Retinal pigment epithelial cell (primary cell): ENCODE results near the gene LIMK1.

Experiments used
- DNase-seq: peaks from one replicate; pipeline ENCODE4 v3.0.0-alpha.2; 2010; ENCODE audit warnings: low read depth
- H3K4me3 ChIP-seq: 2 replicates; pipeline ENCODE4 v1.5.1; 2011; ENCODE audit warnings: mild to moderate bottlenecking, low read length, control low read depth, moderate library complexity
- TF ChIP-seq, protein P1 (sequence below): conservative IDR thresholded peaks from 2 replicates; pipeline ENCODE4 v1.5.1; 2011; ENCODE audit warnings: low read depth, low read length, control low read depth, inconsistent platforms

Gene LIMK1

GRCh38 chr7:74049997-74050798 lies 33.4 kb upstream of the LIMK1 start:
- H3K4me3 ChIP-seq, result no peak overlapping the region
- DNase-seq, result no peak
- TF ChIP-seq, protein P1, sequence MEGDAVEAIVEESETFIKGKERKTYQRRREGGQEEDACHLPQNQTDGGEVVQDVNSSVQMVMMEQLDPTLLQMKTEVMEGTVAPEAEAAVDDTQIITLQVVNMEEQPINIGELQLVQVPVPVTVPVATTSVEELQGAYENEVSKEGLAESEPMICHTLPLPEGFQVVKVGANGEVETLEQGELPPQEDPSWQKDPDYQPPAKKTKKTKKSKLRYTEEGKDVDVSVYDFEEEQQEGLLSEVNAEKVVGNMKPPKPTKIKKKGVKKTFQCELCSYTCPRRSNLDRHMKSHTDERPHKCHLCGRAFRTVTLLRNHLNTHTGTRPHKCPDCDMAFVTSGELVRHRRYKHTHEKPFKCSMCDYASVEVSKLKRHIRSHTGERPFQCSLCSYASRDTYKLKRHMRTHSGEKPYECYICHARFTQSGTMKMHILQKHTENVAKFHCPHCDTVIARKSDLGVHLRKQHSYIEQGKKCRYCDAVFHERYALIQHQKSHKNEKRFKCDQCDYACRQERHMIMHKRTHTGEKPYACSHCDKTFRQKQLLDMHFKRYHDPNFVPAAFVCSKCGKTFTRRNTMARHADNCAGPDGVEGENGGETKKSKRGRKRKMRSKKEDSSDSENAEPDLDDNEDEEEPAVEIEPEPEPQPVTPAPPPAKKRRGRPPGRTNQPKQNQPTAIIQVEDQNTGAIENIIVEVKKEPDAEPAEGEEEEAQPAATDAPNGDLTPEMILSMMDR, result no peak

DNA sequence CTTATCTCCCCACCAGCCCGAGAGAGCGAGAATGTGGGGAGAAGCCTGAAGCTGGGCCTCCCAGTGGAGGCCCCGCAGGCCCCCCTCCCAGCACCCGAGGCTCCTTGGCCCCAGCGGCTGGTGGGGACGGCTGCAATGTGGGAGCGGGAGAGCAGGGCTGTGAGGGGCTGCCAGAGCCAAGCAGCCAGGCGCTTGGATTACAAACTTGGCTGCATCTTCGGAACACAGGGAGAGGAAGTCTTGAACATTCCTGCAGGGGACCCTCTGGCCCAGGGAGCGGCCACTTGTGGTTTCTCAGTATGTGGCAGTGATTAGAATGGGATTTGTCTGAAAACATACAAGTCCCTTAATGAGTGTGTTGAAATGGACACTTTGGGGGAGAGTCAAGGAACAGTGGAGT lies 32.4 kb upstream of the LIMK1 start:
- H3K4me3 ChIP-seq, result no peak overlapping the region
- DNase-seq, result peak; percentile 63
- TF ChIP-seq, protein P1, result peak; percentile 11

- H3K4me3 ChIP-seq, result no peak overlapping the region
- no peak for DNase-seq
- TF ChIP-seq, protein P1, result peak; percentile 58
Measured at GRCh38 chr7:74051629-74052410, 31.8 kb upstream of the LIMK1 start.

DNA sequence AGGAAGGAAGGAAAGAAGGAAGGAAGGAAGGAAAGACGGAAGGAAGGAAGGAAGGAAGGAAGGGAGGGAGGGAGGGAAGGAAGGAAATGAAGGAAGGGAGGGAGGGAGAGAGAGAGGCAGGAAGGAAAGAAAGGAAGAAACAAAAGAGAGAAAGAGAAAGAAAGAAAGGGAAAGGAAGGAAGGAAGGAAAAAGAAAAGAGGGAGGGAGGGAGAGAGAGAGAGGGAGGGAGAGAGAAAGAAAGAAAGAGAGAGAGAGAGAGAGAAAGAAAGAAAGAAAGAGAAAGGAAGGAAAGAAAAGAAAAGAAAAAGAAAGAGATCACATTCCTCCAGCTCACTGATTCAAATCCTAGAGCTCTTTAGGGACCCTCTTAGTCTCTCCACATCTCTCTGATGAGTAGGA lies 31.0 kb upstream of the LIMK1 start:
- TF ChIP-seq, protein P1, result no peak
- H3K4me3 ChIP-seq, result no peak overlapping the region
- no peak for DNase-seq

DNA sequence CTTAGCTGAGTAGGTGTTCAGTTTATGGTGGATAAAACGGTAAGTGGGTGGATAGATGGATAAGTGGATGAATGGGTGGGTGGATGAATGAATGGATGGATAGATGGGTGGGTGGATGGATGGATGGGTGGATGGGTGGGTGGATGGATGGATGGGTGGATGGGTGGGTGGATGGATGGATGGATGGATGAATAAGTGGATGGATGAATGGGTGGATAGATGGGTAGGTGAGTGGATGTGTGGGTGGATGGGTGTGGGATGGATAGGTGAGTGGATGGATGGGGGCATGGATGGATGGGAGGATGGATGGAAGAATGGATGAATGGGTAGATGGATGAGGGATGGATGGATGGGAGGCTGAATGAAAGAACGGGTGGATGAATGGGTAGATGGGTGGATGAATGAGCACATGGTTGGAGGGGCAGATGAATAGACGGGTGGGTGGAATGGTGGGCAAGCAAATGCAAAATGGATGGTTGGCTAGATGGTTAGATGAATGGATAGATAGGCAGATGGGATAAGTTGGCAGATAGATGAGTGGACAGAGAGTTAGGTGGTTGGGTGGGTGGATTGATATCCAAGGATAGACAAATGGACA lies 29.9 kb upstream of the LIMK1 start:
- no peak for DNase-seq
- TF ChIP-seq, protein P1, result no peak
- no peak overlapping the region for H3K4me3 ChIP-seq

GRCh38 chr7:74056096-74056915 lies 27.3 kb upstream of the LIMK1 start:
- no peak for DNase-seq
- TF ChIP-seq, protein P1, result no peak
- no peak overlapping the region for H3K4me3 ChIP-seq
